K562 (cell line): ENCODE data around the gene IPO13. TPM values are rescaled to one million over a fixed set of nuclear protein-coding genes. Genes with fewer than 3 reads are reported as not detected.

Experiments used
- ATF7 ChIP-seq: fragments of 450-650 bp; IDR thresholded peaks from 2 replicates; pipeline ENCODE4 v1.7.1; 2014; ENCODE audit warnings: mild to moderate bottlenecking, moderate library complexity
- BACH1 ChIP-seq: fragments of 200-800 bp; sonication (Bioruptor generic); IDR thresholded peaks from 2 replicates; pipeline ENCODE4 v1.6.1; 2016; ENCODE audit warnings: missing genetic modification characterization, missing compliant biosample characterization
- ELF1 ChIP-seq: fragments of 200-800 bp; sonication (Bioruptor generic); IDR thresholded peaks from 2 replicates; pipeline ENCODE4 v1.6.1; 2016; ENCODE audit warnings: missing genetic modification characterization, missing compliant biosample characterization
- FOXJ3 ChIP-seq: sonication (generic); formaldehyde crosslinking; IDR thresholded peaks from 2 replicates; pipeline ENCODE4 v1.4.0; 2020; ENCODE audit warnings: mild to moderate bottlenecking, missing genetic modification reagents
- NBN ChIP-seq: fragments of 450-650 bp; IDR thresholded peaks from 2 replicates; pipeline ENCODE4 v1.6.1; 2016; ENCODE audit warnings: low read depth, mild to moderate bottlenecking
- NCOA1 ChIP-seq: fragments of 450-650 bp; IDR thresholded peaks from 2 replicates; pipeline ENCODE4 v1.6.1; 2016; ENCODE audit warnings: low read depth
- NKRF ChIP-seq: fragments of 450-650 bp; IDR thresholded peaks from 2 replicates; pipeline ENCODE4 v1.6.1; 2016; ENCODE audit warnings: borderline replicate concordance
- RCOR1 ChIP-seq, 2 experiments: IDR thresholded peaks; 2 replicates each; pipeline ENCODE4 v1.6.1; 2012; ENCODE audit warnings: low read depth in 2 of 2, low read length in 2 of 2, borderline replicate concordance in 1 of 2, improper control_type of control experiment in 1 of 2
- RFX5 ChIP-seq: IDR thresholded peaks from 2 replicates; pipeline ENCODE4 v1.6.1; 2011; ENCODE audit warnings: low read depth, mild to moderate bottlenecking, improper control_type of control experiment, low read length
- SMARCA5 ChIP-seq: fragments of 450-650 bp; IDR thresholded peaks from 2 replicates; pipeline ENCODE4 v1.6.1; 2016
- WHSC1 ChIP-seq: IDR thresholded peaks from one replicate; pipeline ENCODE4 v1.6.1; 2012; ENCODE audit warnings: low read length, control low read depth, inconsistent platforms
- YY1 ChIP-seq, 3 experiments: IDR thresholded peaks; 2 replicates each; pipeline ENCODE4 v1.6.1; 2011; ENCODE audit warnings: low read length in 2 of 3, mild to moderate bottlenecking in 2 of 3, moderate library complexity in 2 of 3, borderline replicate concordance in 1 of 3, control low read depth in 1 of 3, low read depth in 1 of 3; ENCODE audit not compliant: insufficient read depth in 3 of 3, insufficient replicate concordance in 2 of 3, control insufficient read depth in 1 of 3, insufficient read length in 1 of 3; ENCODE audit errors: extremely low read depth in 1 of 3
- polyA plus RNA-seq, 8 experiments: library from polyadenylated mRNA; depleted of rRNA in 4 of 8; stranded (reverse) in 5 of 8; unstranded in 3 of 8; fragments of >200 nt; fragmentation: Nextera tagmentation in 2 of 8; fragmentation: Illumina TruSeq in 1 of 8; extraction: Ambion mirVana in 2 of 8; extraction: Trizol in 1 of 8; gene quantifications; 2 replicates each; pipeline versions ENCODE4 v1.2.1 to v1.2.3, GENCODE V29; 2011 to 2014; ENCODE audit warnings: inconsistent platforms in 1 of 8, missing spikeins in 1 of 8
- total RNA-seq, 7 experiments: library from RNA; depleted of rRNA in 6 of 7; stranded (reverse); fragments of >200 nt in 6 of 7; fragmentation: Illumina TruSeq in 2 of 7; extraction: Trizol in 2 of 7; gene quantifications; 2 replicates each; pipeline versions ENCODE4 v1.2.1 to v1.2.3, GENCODE V29; 2011 to 2021; ENCODE audit warnings: low replicate concordance in 1 of 7
- TF ChIP-seq, protein P1 (sequence below): fragments of 250-450 bp; sonication (Bioruptor Pico); IDR thresholded peaks from 2 replicates; pipeline ENCODE4 v1.9.0; 2021; ENCODE audit warnings: mild to moderate bottlenecking, inconsistent platforms

The IPO13 gene
- total and polyA plus RNA-seq, 9 of the 15 experiments (the other 6 are each of a cell fraction or from before 2014, with no cell fraction given): 7.0 to 30.8 (median 16.2) TPM

GRCh38 chr1:43975249-43975961 lies 28.7 kb downstream of the IPO13 start (continued):
- TF ChIP-seq, protein P1, sequence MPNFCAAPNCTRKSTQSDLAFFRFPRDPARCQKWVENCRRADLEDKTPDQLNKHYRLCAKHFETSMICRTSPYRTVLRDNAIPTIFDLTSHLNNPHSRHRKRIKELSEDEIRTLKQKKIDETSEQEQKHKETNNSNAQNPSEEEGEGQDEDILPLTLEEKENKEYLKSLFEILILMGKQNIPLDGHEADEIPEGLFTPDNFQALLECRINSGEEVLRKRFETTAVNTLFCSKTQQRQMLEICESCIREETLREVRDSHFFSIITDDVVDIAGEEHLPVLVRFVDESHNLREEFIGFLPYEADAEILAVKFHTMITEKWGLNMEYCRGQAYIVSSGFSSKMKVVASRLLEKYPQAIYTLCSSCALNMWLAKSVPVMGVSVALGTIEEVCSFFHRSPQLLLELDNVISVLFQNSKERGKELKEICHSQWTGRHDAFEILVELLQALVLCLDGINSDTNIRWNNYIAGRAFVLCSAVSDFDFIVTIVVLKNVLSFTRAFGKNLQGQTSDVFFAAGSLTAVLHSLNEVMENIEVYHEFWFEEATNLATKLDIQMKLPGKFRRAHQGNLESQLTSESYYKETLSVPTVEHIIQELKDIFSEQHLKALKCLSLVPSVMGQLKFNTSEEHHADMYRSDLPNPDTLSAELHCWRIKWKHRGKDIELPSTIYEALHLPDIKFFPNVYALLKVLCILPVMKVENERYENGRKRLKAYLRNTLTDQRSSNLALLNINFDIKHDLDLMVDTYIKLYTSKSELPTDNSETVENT (CRISPR knock-in tag): no peak
- TF ChIP-seq NKRF: no peak; the same call in 1 of the 2 replicates
- no peak for TF ChIP-seq WHSC1
- peak; percentile 35; the same call in 1 of the 2 replicates for TF ChIP-seq ELF1 (tag)
- TF ChIP-seq FOXJ3 (CRISPR knock-in tag): no peak
- TF ChIP-seq YY1 (IDR thresholded peaks at IDR 0.05; ENCODE audit: borderline replicate concordance in 1 of 3, control insufficient read depth in 1 of 3, extremely low read depth in 1 of 3, insufficient read depth in 3 of 3, insufficient read length in 1 of 3, insufficient replicate concordance in 2 of 3, low read depth in 1 of 3, low read length in 2 of 3): peak in 1 of 3 experiments; percentile 42
- TF ChIP-seq RCOR1 (IDR thresholded peaks at IDR 0.05; ENCODE audit: borderline replicate concordance in 1 of 2, low read depth in 2 of 2, low read length in 2 of 2): no peak; a peak in 1 of 4 replicates
- TF ChIP-seq RFX5: no peak
- TF ChIP-seq NCOA1: peak; percentile 58; the same call in 1 of the 2 replicates
- no peak for TF ChIP-seq ATF7
- peak; percentile 22; the same call in 1 of the 2 replicates for TF ChIP-seq SMARCA5
- no peak for TF ChIP-seq NBN
- no peak for TF ChIP-seq BACH1
